NCI-H510A (cell line): Measurements from ENCODE around the gene C2orf72.

Experiments
- DNase-seq: peaks from one replicate; lab custom pipeline; 2025; lab: John Stamatoyannopoulos, UW

C2orf72 gene

DNA sequence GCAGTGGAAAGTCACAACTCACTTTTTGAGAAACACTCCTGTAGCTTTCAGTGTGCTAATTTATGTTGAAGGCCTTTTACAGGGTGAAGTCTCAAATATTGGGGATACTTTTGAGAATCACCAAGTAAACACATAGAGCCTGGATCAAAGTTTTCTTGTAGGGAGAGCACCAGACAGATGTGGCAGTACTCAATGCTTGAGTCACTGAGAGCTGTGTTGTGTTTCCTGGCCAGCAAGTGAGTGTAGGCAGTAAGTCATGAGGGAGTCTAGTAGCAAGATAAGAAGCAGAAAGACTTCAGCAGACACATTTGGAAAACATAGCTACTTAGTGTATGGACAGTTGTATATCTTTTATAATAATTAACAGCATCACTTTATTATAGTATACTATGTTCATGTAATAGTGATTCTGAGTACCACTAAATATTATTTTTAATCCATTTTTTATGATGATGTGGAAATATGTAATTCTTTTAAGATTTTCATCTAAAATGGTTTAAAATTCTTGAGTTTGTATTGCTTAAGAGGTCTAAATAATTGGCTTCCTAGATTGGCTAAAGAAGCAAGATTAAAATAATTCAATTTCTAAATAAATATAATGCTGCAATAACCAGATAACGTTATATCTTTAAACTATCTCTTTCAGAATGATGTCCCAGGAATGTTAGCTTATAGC is 32.2 kb downstream of the C2orf72 start:
- DNase-seq: no peak

DNA sequence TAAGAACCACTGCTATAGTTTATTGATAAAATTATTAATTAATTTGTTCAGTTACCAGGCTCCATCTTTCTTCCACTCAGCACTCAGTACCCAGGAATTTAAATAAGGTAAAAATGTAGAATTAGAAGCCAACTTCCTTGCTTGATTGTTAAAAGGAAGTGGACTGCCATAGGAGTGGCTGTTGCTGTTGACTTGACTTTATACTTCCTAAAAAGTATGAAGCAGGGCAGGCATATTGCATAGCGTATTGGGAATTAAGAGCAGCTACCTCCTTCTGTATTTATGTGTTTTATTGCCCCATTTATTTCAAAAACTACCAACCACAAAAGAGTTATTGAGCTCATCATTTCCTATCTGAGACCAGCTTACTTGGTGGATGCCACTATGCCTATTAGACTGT is 47.2 kb downstream of the C2orf72 start:
- DNase-seq: no peak

DNA sequence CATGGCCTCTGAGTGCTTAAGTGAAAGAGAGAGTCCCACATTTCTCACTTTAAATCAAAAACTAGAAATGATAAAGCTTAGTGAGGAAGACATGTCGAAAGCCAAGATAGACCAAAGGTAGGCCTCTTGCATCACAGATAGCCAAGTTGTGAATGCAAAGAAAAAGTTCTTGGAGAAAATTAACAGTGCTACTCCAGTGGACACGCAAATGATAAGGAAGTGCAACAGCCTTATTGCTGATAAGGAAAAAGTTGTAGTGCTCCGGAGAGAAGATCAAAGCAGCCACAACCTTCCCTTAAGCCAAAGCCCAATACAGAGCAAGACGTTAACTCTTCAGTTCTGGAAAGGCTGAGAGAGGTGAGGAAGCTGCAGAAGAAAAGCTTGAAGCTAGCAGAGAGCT is 51.4 kb downstream of the C2orf72 start:
- DNase-seq: no peak

DNA sequence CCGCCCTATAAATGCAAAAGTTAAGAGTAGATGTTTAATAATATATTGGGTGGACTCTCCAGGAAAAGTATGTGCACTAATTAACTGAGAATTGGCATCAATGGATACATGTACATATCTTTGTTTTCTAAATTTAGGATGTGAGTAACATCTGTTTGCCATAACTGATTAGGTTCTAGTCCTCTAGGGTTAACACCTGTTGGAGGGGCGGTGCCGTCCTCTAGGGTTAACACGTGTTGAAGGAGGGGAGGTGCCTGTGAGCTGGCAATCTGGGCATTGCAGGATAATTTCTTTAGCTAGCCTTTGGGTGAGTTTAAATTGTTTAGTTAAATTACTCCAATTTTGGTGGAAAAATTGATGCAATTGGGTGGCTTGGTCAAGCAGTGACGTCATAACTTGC is 56.6 kb downstream of the C2orf72 start:
- DNase-seq: no peak

DNA sequence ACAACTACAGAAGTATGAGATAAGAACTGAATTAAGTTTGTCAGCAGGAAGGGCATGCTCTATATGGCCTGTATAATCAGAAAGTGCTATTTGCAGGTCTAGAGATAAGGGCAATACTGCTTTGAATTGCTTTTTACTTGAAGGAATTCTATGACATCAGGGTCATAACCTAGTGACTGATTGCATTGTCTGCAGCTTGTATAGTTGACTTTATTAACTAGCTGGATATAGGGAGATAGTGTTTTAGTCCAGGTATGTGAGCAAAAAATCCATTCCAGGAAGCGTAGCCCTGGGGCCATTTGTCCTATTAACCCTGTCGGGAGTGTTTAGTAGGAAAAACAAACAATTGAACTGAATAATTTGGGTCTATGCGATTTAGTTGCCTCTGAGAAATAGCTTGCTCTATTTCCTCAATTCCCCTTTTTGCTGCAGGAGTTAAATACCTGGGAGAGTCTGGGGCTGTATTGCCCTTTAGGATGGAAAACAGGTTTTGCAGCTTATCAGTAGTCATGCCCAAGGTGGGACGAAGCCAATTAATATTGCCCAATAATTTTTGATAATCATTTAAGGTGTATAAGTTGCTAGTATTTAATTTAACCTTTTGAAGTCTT is 57.5 kb downstream of the C2orf72 start:
- DNase-seq: no peak
